SK-N-SH (cell line): ENCODE data around the gene PCDHA11.
"Not testable (repeated sequence)": the region's sequence is repeated elsewhere in the genome, so short reads cannot be mapped to it uniquely, and the experiment has no call there.

Experiments used
- RAD21 ChIP-seq: IDR thresholded peaks from 2 replicates; pipeline ENCODE4 v1.6.1; 2012; ENCODE audit warnings: mild to moderate bottlenecking, low read length
- RXRA ChIP-seq: IDR thresholded peaks from 2 replicates; pipeline ENCODE4 v1.4.0; 2012; ENCODE audit warnings: low read depth, mild to moderate bottlenecking, borderline replicate concordance
- TCF12 ChIP-seq: IDR thresholded peaks from 2 replicates; pipeline ENCODE4 v1.4.0; 2012
- YY1 ChIP-seq: IDR thresholded peaks from 2 replicates; pipeline ENCODE4 v1.4.0; 2012; ENCODE audit warnings: low read depth, mild to moderate bottlenecking
- TF ChIP-seq, protein P1 (sequence below): fragments of 200-600 bp; sonication (generic); IDR thresholded peaks from 2 replicates; pipeline ENCODE4 v1.6.1; 2017; ENCODE audit warnings: antibody characterized with exemption, mild to moderate bottlenecking, moderate library complexity
- TF ChIP-seq, protein P2 (sequence below): IDR thresholded peaks from 2 replicates; pipeline ENCODE4 v1.6.1; 2012; ENCODE audit warnings: mild to moderate bottlenecking, low read depth, low read length, moderate library complexity

DNA sequence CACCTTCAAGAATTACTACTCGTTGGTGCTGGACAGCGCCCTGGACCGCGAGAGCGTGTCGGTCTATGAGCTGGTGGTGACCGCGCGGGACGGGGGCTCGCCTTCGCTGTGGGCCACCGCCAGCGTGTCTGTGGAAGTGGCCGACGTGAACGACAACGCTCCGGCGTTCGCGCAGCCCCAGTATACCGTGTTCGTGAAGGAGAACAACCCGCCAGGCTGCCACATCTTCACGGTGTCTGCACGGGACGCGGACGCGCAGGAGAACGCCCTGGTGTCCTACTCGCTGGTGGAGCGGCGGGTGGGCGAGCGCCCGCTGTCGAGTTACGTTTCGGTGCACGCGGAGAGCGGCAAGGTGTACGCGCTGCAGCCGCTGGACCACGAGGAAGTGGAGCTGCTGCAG lies 45.8 kb upstream of the PCDHA11 start:
- TF ChIP-seq, protein P1, sequence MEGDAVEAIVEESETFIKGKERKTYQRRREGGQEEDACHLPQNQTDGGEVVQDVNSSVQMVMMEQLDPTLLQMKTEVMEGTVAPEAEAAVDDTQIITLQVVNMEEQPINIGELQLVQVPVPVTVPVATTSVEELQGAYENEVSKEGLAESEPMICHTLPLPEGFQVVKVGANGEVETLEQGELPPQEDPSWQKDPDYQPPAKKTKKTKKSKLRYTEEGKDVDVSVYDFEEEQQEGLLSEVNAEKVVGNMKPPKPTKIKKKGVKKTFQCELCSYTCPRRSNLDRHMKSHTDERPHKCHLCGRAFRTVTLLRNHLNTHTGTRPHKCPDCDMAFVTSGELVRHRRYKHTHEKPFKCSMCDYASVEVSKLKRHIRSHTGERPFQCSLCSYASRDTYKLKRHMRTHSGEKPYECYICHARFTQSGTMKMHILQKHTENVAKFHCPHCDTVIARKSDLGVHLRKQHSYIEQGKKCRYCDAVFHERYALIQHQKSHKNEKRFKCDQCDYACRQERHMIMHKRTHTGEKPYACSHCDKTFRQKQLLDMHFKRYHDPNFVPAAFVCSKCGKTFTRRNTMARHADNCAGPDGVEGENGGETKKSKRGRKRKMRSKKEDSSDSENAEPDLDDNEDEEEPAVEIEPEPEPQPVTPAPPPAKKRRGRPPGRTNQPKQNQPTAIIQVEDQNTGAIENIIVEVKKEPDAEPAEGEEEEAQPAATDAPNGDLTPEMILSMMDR = not testable (repeated sequence)
- TF ChIP-seq, protein P2, sequence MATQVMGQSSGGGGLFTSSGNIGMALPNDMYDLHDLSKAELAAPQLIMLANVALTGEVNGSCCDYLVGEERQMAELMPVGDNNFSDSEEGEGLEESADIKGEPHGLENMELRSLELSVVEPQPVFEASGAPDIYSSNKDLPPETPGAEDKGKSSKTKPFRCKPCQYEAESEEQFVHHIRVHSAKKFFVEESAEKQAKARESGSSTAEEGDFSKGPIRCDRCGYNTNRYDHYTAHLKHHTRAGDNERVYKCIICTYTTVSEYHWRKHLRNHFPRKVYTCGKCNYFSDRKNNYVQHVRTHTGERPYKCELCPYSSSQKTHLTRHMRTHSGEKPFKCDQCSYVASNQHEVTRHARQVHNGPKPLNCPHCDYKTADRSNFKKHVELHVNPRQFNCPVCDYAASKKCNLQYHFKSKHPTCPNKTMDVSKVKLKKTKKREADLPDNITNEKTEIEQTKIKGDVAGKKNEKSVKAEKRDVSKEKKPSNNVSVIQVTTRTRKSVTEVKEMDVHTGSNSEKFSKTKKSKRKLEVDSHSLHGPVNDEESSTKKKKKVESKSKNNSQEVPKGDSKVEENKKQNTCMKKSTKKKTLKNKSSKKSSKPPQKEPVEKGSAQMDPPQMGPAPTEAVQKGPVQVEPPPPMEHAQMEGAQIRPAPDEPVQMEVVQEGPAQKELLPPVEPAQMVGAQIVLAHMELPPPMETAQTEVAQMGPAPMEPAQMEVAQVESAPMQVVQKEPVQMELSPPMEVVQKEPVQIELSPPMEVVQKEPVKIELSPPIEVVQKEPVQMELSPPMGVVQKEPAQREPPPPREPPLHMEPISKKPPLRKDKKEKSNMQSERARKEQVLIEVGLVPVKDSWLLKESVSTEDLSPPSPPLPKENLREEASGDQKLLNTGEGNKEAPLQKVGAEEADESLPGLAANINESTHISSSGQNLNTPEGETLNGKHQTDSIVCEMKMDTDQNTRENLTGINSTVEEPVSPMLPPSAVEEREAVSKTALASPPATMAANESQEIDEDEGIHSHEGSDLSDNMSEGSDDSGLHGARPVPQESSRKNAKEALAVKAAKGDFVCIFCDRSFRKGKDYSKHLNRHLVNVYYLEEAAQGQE = not testable (repeated sequence)
- TF ChIP-seq RAD21, RXRA, YY1, TCF12: not testable (repeated sequence)
